Muscle of back (tissue), 13 donors: Measurements from ENCODE around the gene SPRED3. TPM values are rescaled to one million over a fixed set of nuclear protein-coding genes. Genes with fewer than 3 reads are reported as not detected.
A peak's percentile ranks its signal among the peaks of the same experiment; 100 is the strongest.
"Not testable (repeated sequence)": the region's sequence is repeated elsewhere in the genome, so short reads cannot be mapped to it uniquely, and the experiment has no call there.

Experiments used
- DNase-seq, 3 donors: peaks; one replicate each; pipeline versions ENCODE4 v3.0.0 to v3.0.0-alpha.2; 2013
- long read RNA-seq, 9 donors: transcript quantifications; one replicate each; lab custom pipeline, GENCODE V29; 2026
- polyA plus RNA-seq, 10 donors: library from polyadenylated mRNA; unstranded; fragments of 120-200 nt; gene quantifications; one replicate each; pipeline ENCODE4 v1.2.1, GENCODE V29; 2013; ENCODE audit not compliant: insufficient read length in 10 of 10

The SPRED3 gene
- polyA plus RNA-seq = under 1 TPM; 0.20 to 0.91 (median 0.37) TPM
- long read RNA-seq, donor 1 = 0 reads
- long read RNA-seq, donor 2 = 0 reads
- long read RNA-seq, donor 3 = 0 reads
- long read RNA-seq, donor 4 = 0 reads
- long read RNA-seq, donor 5 = 0 reads
- long read RNA-seq, donor 6 = 0 reads
- long read RNA-seq, donor 7 = 0 reads
- long read RNA-seq, donor 8 = 0 reads
- long read RNA-seq, donor 9 = 0 reads

- peak in 1 of 3 donors; percentile 27 for DNase-seq
Observed at GRCh38 chr19:38388349-38389100, at the start of gene SPRED3. Gene SPRED3 (plus strand): TSS chr19:38388697. CDS start chr19:38390303, 1,606 bp downstream.

GRCh38 chr19:38339011-38339410, 49.5 kb upstream of the SPRED3 start:
- DNase-seq = not testable (repeated sequence)

GRCh38 chr19:38340927-38341326, 47.6 kb upstream of the SPRED3 start:
- DNase-seq = no peak

GRCh38 chr19:38346837-38347236, 41.7 kb upstream of the SPRED3 start:
- no peak for DNase-seq

- no peak for DNase-seq
Observed at GRCh38 chr19:38350883-38351282, 37.6 kb upstream of the SPRED3 start.

GRCh38 chr19:38351865-38352395, 36.6 kb upstream of the SPRED3 start:
- DNase-seq = no peak

GRCh38 chr19:38352611-38353010, 35.9 kb upstream of the SPRED3 start:
- DNase-seq = no peak

- no peak for DNase-seq
Observed at GRCh38 chr19:38355728-38356725, 32.5 kb upstream of the SPRED3 start.

GRCh38 chr19:38358071-38358470, 30.4 kb upstream of the SPRED3 start:
- DNase-seq = no peak

- no peak for DNase-seq
Observed at GRCh38 chr19:38359242-38360021, 29.1 kb upstream of the SPRED3 start.

- no peak for DNase-seq
Observed at GRCh38 chr19:38360351-38360750, 28.1 kb upstream of the SPRED3 start.

- no peak for DNase-seq
Observed at GRCh38 chr19:38360839-38361631, 27.5 kb upstream of the SPRED3 start.

GRCh38 chr19:38361633-38362075, 26.8 kb upstream of the SPRED3 start:
- DNase-seq = peak; percentile 44 to 87 (median 65)

- DNase-seq = peak in 2 of 3 donors; percentile 35 to 62
Observed at GRCh38 chr19:38362076-38362945, 26.2 kb upstream of the SPRED3 start.

GRCh38 chr19:38362946-38363688, 25.4 kb upstream of the SPRED3 start:
- not testable (repeated sequence) for DNase-seq

GRCh38 chr19:38367041-38367440, 21.5 kb upstream of the SPRED3 start:
- DNase-seq = no peak

GRCh38 chr19:38369584-38369983, 18.9 kb upstream of the SPRED3 start:
- no peak for DNase-seq

GRCh38 chr19:38370299-38370698, 18.2 kb upstream of the SPRED3 start:
- DNase-seq = no peak
